ENCODE measurements around the gene SFSWAP. TPM values are rescaled to one million over a fixed set of nuclear protein-coding genes. Genes with fewer than 3 reads are reported as not detected.

The SFSWAP gene
- total and polyA plus RNA-seq, 2 of the 8 experiments (the other 6 are each of a cell fraction or from before 2014, with no cell fraction given), result 36.5 to 49.5 TPM

DNA sequence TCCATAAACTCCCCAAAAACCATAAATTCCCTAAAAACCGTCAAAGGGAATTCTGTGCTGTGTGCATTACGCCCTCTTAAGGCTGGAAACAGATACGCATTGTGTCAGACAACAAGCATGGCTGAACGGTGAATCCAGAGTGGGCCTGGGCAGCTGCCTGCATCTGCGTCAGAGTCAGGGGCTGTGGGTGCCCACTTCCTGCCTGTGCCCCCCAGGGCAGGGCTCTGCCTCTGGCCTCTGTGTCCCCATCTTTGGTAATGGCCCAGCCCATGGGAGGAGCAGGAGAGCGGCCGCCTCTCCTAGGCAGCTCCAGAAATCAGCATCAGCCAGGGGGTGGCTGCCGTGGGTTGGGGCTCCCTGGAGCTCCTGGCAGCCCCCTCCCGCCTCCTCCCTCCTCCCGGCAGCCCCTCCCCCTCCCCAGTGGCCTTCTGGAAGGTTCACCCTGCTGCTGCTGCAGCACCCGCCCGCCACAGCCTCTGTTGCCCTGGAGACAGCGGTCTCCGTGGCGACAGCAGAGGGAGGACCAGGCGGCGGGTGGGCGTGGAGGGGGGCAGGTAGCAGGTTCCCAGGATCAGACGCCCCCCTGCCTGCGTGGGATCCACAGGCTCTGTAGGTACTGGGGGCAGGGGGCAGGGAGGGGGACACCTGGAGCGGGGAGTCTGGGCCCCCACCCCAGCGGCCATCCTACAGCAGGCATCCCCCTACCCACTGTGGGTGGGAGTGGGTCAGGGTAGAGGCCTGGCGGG, 123.2 kb downstream of the SFSWAP start:
- no peaks in the 10 kb centered on the region; a peak in 1 of 8 replicates for H3K36me3 ChIP-seq (ENCODE audit: control insufficient read depth in 2 of 4, insufficient read depth in 4 of 4, low read length in 3 of 4)
- H3K9me3 ChIP-seq (ENCODE audit: insufficient read depth in 2 of 2, low read depth in 1 of 2, low read length in 1 of 2), result no peaks in the 10 kb centered on the region
- H2AFZ ChIP-seq (ENCODE audit: low read length), result no peak overlapping the region
- DNase-seq (ENCODE audit: low read depth in 1 of 2, low spot score in 2 of 2), result peak in 1 of 2 experiments; percentile 49
- H2BK12ac ChIP-seq (ENCODE audit: low read depth, low read length), result no peak overlapping the region
- no peak for TF ChIP-seq SIN3A (conservative IDR thresholded peaks at IDR 0.05 in 1 of 2, IDR thresholded peaks at IDR 0.05 in 1 of 2; ENCODE audit: low read depth in 1 of 2, low read length in 2 of 2)
- TF ChIP-seq YY1 (IDR thresholded peaks at IDR 0.05; ENCODE audit: low read depth, low read length), result peak; percentile 68; the same call in 1 of the 2 replicates
- no peak for TF ChIP-seq GABPA (IDR thresholded peaks at IDR 0.05; ENCODE audit: borderline replicate concordance, insufficient read depth, low read length)
- no peak for TF ChIP-seq SP4 (IDR thresholded peaks at IDR 0.05; ENCODE audit: low read length)
- TF ChIP-seq CTCF (IDR thresholded peaks at IDR 0.05; ENCODE audit: control extremely low read depth in 1 of 3, insufficient read depth in 1 of 3, low read depth in 1 of 3, low read length in 3 of 3), result peak in 2 of 3 experiments; percentile 61 to 77; a peak in 3 of 4 replicates
- TF ChIP-seq RAD21 (IDR thresholded peaks at IDR 0.05 in 1 of 2, conservative IDR thresholded peaks at IDR 0.05 in 1 of 2; ENCODE audit: low read depth in 2 of 2, low read length in 2 of 2), result peak; percentile 72 to 76
- TF ChIP-seq PHF8 (conservative IDR thresholded peaks at IDR 0.05; ENCODE audit: low read depth, low read length), result no peak
- peaks cover 0 to 28% of the 10 kb centered on the region in 2 experiments; a peak in 2 of 4 replicates for H3K79me2 ChIP-seq (ENCODE audit: control insufficient read depth in 1 of 2, insufficient read depth in 2 of 2, low read length in 2 of 2)
- H3K27me3 ChIP-seq (replicated peaks in 1 of 4; ENCODE audit: control insufficient read depth in 3 of 4, extremely low read depth in 1 of 4, insufficient read depth in 3 of 4, low read length in 3 of 4), result peaks cover 0 to 11% (median 8%) of the 10 kb centered on the region in 4 experiments; a peak in 5 of 7 replicates
- H2BK20ac ChIP-seq (ENCODE audit: low read length), result no peak overlapping the region
- H3K14ac ChIP-seq (ENCODE audit: insufficient read length), result no peak overlapping the region
- H3K4me3 ChIP-seq (ENCODE audit: extremely low read depth in 1 of 4, insufficient read depth in 2 of 4, low read depth in 3 of 4, low read length in 4 of 4), result no peak overlapping the region
- no peak overlapping the region for H3K27ac ChIP-seq (ENCODE audit: low read depth, low read length)
- no peak overlapping the region for H2AK5ac ChIP-seq (ENCODE audit: low read depth, low read length)
- H4K20me1 ChIP-seq (replicated peaks in 1 of 2; ENCODE audit: control insufficient read depth in 1 of 2, insufficient read depth in 2 of 2, low read length in 2 of 2), result peaks cover 7 to 31% of the 10 kb centered on the region in 2 experiments
- FAIRE-seq, result no peak
- no peak overlapping the region for H3K9ac ChIP-seq (replicated peaks in 1 of 4; ENCODE audit: extremely low read depth in 1 of 4, low read depth in 3 of 4, low read length in 3 of 4)
- H3K23ac ChIP-seq (ENCODE audit: insufficient read length), result no peak overlapping the region
- H3K4me1 ChIP-seq (replicated peaks in 1 of 4; ENCODE audit: control insufficient read depth in 3 of 4, insufficient read depth in 4 of 4, low read length in 3 of 4), result peaks cover 0 to 22% (median 14%) of the 10 kb centered on the region in 4 experiments; a peak in 6 of 7 replicates
- no peak overlapping the region for H3K18ac ChIP-seq (ENCODE audit: extremely low read depth, low read length)
- no peak overlapping the region for H3K4me2 ChIP-seq (ENCODE audit: insufficient read depth in 1 of 2, low read depth in 2 of 2, low read length in 2 of 2)
- H3K4ac ChIP-seq (replicated peaks; ENCODE audit: insufficient read length, low read depth, low read length), result no peak overlapping the region
- peaks cover 4% of the 10 kb centered on the region; the same call in 1 of the 2 replicates for H3K79me1 ChIP-seq (ENCODE audit: low read depth, low read length)
- no peak overlapping the region for H4K5ac ChIP-seq (ENCODE audit: insufficient read length, low read depth, low read length)
- no peak overlapping the region for H4K8ac ChIP-seq (ENCODE audit: extremely low read depth, insufficient read depth, low read length)
- no peak overlapping the region for H2BK15ac ChIP-seq (ENCODE audit: low read length)
- H2BK5ac ChIP-seq (ENCODE audit: low read depth, low read length), result no peak overlapping the region
- H2BK120ac ChIP-seq (replicated peaks; ENCODE audit: low read depth, low read length), result no peak overlapping the region
- H4K91ac ChIP-seq (replicated peaks; ENCODE audit: insufficient read length, low read length), result no peak overlapping the region
- WGBS, 2 experiments (ENCODE audit: extremely low coverage in 1 of 2, insufficient coverage in 1 of 2, insufficient read length in 1 of 2, insufficient replicate concordance in 2 of 2, low coverage in 1 of 2, low lambda C conversion rate in 2 of 2, missing lambda C conversion rate in 1 of 2), result 69% methylated on average over 4 of the region's 23 CpGs; no CpG with 5 or more reads in 1 of the 2 experiments
- ChIA-PET POLR2A (ENCODE audit: partially characterized antibody) (interaction anchor here (1.5 kb wide), 1 partner anchor 20 kb away, joined by 3 read pairs; no protein-coding TSS in a partner anchor), CTCF (ENCODE audit: partially characterized antibody) (interaction anchor here (0.6 to 1.5 kb wide), 7 partner anchors 11 to 367 kb away, joined by 3 to 5 read pairs (median 4); no protein-coding TSS in a partner anchor)
- H3K56ac ChIP-seq (replicated peaks; ENCODE audit: insufficient read length, low read depth, low read length), result no peak overlapping the region
- H3K23me2 ChIP-seq (ENCODE audit: low read depth, low read length), result peaks cover 11% of the 10 kb centered on the region; the same call in 1 of the 2 replicates
